SK-N-SH treated with all-trans-retinoic acid at 6 μM for 48 hours (cell line): Measurements from ENCODE around the gene OSR1.

Source experiments
- ATAC-seq: fragments of 200-7000 bp; cut with Tn5 transposase; 3 replicates; pipeline ENCODE4 v1.9.1; 2020; ENCODE audit warnings: mild to moderate bottlenecking, moderate library complexity
- BACH2 ChIP-seq: fragments of 250-450 bp; sonication (Bioruptor Pico); IDR thresholded peaks from 2 replicates; pipeline ENCODE4 v1.9.0; 2021; ENCODE audit warnings: mild to moderate bottlenecking, borderline replicate concordance
- ESRRG ChIP-seq: fragments of 250-450 bp; sonication (Bioruptor Pico); IDR thresholded peaks from 2 replicates; pipeline ENCODE4 v1.6.1; 2021; ENCODE audit warnings: mild to moderate bottlenecking
- ISL1 ChIP-seq: fragments of 250-450 bp; sonication (Bioruptor Pico); IDR thresholded peaks from 2 replicates; pipeline ENCODE4 v2.1.2; 2022; ENCODE audit warnings: mild to moderate bottlenecking, moderate library complexity
- OSR1 ChIP-seq: fragments of 250-450 bp; sonication (Bioruptor Pico); IDR thresholded peaks from 2 replicates; pipeline ENCODE4 v1.8.0; 2022; ENCODE audit warnings: moderate library complexity, mild to moderate bottlenecking, inconsistent platforms
- PPARA ChIP-seq: fragments of 250-450 bp; sonication (Bioruptor Pico); IDR thresholded peaks from 2 replicates; pipeline ENCODE4 v1.5.0; 2020; ENCODE audit warnings: mild to moderate bottlenecking, borderline replicate concordance
- SNAI2 ChIP-seq: fragments of 250-450 bp; sonication (Bioruptor Pico); IDR thresholded peaks from 2 replicates; pipeline ENCODE4 v1.5.0; 2020; ENCODE audit warnings: mild to moderate bottlenecking, moderate library complexity
- ZC3H10 ChIP-seq: fragments of 250-450 bp; sonication (Bioruptor Pico); IDR thresholded peaks from 2 replicates; pipeline ENCODE4 v1.5.1; 2021; ENCODE audit warnings: mild to moderate bottlenecking, moderate library complexity
- ZFP3 ChIP-seq: fragments of 250-450 bp; sonication (Bioruptor Pico); IDR thresholded peaks from 2 replicates; pipeline ENCODE4 v1.5.0; 2020; ENCODE audit warnings: mild to moderate bottlenecking, moderate library complexity
- ZNF565 ChIP-seq: fragments of 450-650 bp; formaldehyde crosslinking; conservative IDR thresholded peaks from 2 replicates; pipeline ENCODE4 v1.5.0; 2020; ENCODE audit warnings: low read depth, mild to moderate bottlenecking, moderate library complexity
- ZNF70 ChIP-seq: fragments of 450-650 bp; formaldehyde crosslinking; IDR thresholded peaks from 2 replicates; pipeline ENCODE4 v1.5.0; 2020; ENCODE audit warnings: mild to moderate bottlenecking, moderate library complexity
- ZNF8 ChIP-seq: fragments of 450-650 bp; formaldehyde crosslinking; IDR thresholded peaks from 2 replicates; pipeline ENCODE4 v1.5.0; 2020; ENCODE audit warnings: mild to moderate bottlenecking, moderate library complexity
- TF ChIP-seq, protein P1 (sequence below): fragments of 250-450 bp; sonication (Bioruptor Pico); IDR thresholded peaks from 2 replicates; pipeline ENCODE4 v1.5.1; 2020; ENCODE audit warnings: low read depth, mild to moderate bottlenecking, moderate library complexity
- TF ChIP-seq, protein P2 (sequence below): fragments of 250-450 bp; sonication (Bioruptor Pico); IDR thresholded peaks from 2 replicates; pipeline ENCODE4 v1.8.0; 2021; ENCODE audit warnings: low read depth, mild to moderate bottlenecking, moderate library complexity, borderline replicate concordance
- TF ChIP-seq, protein P3 (sequence below): fragments of 250-450 bp; sonication (Bioruptor Pico); IDR thresholded peaks from 2 replicates; pipeline ENCODE4 v1.5.1; 2021; ENCODE audit warnings: mild to moderate bottlenecking, moderate library complexity
- TF ChIP-seq, protein P4 (sequence below): fragments of 250-450 bp; sonication (Bioruptor Pico); IDR thresholded peaks from 2 replicates; pipeline ENCODE4 v1.8.0; 2020; ENCODE audit warnings: mild to moderate bottlenecking, moderate library complexity, borderline replicate concordance

Gene OSR1

DNA sequence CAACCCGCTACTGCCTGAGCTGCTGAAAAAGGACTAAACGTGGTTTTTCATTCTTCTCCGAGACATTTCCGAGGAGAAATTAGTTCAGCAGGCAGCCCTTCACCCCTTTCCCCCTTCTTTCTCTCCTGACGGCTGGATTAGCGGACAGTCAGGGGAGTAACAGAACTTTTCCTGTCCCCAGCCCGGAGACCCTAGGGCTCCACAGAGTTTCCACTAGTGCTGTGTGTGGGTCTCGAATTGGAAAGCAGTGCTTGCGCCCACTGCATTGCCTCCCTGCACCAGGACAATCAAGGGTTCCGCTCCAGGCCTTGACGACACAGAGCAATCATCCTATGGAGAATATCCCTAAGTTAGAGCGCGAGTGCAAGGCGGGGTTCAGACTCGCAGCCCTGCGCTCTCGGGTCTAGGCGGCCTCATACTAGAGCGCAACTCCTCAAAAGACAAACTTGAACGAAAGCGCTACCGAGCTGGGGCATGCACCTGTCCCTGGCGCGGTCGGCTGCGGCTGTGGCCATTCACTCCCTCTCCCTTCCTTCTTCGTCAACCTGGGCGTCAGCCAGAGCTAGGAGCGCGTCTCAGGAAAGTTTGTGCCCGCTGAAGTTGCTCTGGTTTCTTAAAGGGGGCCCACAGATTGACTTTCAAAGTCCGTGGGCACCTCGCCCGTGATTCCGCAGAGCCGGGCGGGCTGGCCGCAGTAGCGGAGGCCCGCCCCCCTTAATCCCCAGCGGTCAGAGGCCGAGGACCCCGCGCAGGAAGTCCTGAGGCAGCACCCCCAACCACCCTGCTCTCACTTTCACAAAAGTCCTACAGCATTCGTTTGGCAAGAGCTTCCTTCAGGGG, 801 bp downstream of the OSR1 start (continued):
- no peak for TF ChIP-seq ZC3H10 (CRISPR knock-in tag)
- TF ChIP-seq, protein P1, sequence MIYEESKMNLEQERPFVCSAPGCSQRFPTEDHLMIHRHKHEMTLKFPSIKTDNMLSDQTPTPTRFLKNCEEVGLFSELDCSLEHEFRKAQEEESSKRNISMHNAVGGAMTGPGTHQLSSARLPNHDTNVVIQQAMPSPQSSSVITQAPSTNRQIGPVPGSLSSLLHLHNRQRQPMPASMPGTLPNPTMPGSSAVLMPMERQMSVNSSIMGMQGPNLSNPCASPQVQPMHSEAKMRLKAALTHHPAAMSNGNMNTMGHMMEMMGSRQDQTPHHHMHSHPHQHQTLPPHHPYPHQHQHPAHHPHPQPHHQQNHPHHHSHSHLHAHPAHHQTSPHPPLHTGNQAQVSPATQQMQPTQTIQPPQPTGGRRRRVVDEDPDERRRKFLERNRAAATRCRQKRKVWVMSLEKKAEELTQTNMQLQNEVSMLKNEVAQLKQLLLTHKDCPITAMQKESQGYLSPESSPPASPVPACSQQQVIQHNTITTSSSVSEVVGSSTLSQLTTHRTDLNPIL (CRISPR knock-in tag), result no peak
- TF ChIP-seq, all 23 proteins: peak for 0

DNA sequence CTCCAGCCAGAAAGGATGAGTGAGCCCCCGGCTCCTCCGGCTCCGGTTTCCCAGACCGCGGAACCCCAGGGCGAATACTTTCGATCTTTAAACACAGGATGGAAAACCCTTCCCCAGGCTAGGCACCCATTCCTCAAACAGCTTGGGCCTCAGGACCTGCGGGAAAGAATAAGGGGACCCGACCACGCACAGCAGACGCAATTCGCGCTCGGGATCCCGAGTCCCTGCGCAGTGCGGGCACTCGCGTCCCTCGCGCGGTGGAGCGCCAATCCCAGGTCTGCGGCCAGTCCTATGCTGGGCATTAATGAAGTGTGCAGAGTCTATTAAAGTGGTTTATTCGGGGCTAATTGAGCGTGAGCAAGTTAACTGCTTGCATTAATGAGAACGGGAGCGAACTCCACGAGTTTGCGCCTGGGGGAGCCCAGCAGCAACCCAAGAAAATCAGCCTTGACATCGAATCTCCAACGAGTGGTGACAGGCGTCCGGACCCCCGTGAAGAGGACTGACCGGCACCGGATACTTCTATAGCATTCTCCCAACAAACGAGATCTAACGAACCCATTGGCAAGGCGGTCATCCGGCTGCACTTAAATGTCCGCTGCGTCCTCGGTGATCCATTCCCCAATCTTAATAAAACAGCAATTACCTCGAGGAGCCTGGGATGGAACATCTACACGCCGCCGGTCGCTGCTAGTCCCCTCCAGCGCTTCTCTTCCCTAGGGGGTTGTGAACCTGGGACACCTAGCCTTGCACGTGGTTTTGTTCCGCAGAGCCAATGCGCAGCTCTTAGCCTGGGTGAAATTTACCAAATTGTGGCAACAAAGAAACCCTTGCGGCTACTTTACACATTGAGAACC, 1.6 kb downstream of the OSR1 start:
- TF ChIP-seq ZNF70 (CRISPR knock-in tag) (no peak), ZFP3 (CRISPR knock-in tag) (no peak), ZNF565 (CRISPR knock-in tag) (no peak), ESRRG (no peak), BACH2 (CRISPR knock-in tag) (no peak), PPARA (CRISPR knock-in tag) (no peak), SNAI2 (CRISPR knock-in tag) (no peak), OSR1 (CRISPR knock-in tag) (no peak), ZC3H10 (CRISPR knock-in tag) (no peak), ZNF8 (no peak), ISL1 (CRISPR knock-in tag) (no peak)
- TF ChIP-seq, protein P2, sequence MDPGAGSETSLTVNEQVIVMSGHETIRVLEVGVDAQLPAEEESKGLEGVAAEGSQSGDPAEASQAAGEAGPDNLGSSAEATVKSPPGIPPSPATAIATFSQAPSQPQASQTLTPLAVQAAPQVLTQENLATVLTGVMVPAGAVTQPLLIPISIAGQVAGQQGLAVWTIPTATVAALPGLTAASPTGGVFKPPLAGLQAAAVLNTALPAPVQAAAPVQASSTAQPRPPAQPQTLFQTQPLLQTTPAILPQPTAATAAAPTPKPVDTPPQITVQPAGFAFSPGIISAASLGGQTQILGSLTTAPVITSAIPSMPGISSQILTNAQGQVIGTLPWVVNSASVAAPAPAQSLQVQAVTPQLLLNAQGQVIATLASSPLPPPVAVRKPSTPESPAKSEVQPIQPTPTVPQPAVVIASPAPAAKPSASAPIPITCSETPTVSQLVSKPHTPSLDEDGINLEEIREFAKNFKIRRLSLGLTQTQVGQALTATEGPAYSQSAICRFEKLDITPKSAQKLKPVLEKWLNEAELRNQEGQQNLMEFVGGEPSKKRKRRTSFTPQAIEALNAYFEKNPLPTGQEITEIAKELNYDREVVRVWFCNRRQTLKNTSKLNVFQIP (CRISPR knock-in tag), result no peak
- TF ChIP-seq, protein P3, sequence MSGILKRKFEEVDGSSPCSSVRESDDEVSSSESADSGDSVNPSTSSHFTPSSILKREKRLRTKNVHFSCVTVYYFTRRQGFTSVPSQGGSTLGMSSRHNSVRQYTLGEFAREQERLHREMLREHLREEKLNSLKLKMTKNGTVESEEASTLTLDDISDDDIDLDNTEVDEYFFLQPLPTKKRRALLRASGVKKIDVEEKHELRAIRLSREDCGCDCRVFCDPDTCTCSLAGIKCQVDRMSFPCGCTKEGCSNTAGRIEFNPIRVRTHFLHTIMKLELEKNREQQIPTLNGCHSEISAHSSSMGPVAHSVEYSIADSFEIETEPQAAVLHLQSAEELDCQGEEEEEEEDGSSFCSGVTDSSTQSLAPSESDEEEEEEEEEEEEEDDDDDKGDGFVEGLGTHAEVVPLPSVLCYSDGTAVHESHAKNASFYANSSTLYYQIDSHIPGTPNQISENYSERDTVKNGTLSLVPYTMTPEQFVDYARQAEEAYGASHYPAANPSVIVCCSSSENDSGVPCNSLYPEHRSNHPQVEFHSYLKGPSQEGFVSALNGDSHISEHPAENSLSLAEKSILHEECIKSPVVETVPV (CRISPR knock-in tag), result no peak
- TF ChIP-seq, protein P4, sequence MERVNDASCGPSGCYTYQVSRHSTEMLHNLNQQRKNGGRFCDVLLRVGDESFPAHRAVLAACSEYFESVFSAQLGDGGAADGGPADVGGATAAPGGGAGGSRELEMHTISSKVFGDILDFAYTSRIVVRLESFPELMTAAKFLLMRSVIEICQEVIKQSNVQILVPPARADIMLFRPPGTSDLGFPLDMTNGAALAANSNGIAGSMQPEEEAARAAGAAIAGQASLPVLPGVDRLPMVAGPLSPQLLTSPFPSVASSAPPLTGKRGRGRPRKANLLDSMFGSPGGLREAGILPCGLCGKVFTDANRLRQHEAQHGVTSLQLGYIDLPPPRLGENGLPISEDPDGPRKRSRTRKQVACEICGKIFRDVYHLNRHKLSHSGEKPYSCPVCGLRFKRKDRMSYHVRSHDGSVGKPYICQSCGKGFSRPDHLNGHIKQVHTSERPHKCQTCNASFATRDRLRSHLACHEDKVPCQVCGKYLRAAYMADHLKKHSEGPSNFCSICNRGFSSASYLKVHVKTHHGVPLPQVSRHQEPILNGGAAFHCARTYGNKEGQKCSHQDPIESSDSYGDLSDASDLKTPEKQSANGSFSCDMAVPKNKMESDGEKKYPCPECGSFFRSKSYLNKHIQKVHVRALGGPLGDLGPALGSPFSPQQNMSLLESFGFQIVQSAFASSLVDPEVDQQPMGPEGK (CRISPR knock-in tag), result no peak
- peak; percentile 7; the same call in 2 of the 3 replicates for ATAC-seq

DNA sequence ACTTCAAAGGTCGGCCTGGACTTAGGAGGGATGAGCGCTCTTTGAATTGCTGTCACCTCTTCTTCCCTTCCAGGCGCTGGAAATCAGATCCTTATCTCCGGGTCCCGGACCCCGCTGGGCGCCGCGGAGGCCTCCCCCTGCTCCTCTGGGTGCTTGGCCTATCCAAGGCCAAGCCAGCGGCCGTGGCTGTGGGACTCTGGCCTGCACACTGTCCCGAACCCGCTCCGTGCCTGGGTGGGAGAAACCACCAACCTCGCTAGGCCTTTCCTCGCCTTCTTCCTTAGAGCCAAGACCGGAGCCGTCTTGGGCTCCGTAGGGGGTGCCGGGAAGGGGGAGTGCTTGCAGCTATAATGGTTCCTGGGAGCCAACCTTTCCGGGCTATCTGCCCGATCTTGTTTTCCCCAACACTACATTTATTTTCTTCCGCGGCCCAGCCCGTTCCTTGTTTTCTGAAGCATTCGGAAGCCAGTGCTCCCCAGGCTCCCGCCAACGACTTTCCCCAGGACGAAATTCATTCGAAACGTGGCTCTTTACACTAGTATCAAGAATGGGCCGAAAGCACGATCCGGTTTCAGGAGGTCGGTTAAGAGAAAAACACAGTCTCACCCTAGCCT, 2.4 kb downstream of the OSR1 start:
- ATAC-seq, result no peak
- TF ChIP-seq OSR1 (CRISPR knock-in tag), result no peak
- TF ChIP-seq, protein P4 (CRISPR knock-in tag), result no peak
- TF ChIP-seq, protein P3 (CRISPR knock-in tag), result no peak
- TF ChIP-seq ZNF565 (CRISPR knock-in tag), result no peak
- TF ChIP-seq ESRRG, result no peak
